OCI-LY7 (cell line): ENCODE results near the gene ATP1A2.

Experiments used
- CTCF ChIP-seq: fragments of 200-600 bp; sonication (generic); conservative IDR thresholded peaks from 2 replicates; pipeline ENCODE4 v1.5.1; 2014; ENCODE audit warnings: mild to moderate bottlenecking, antibody characterized with exemption, low read length, moderate library complexity, mixed read lengths
- EZH2phosphoT487 ChIP-seq: fragments of 200-600 bp; sonication (generic); IDR thresholded peaks from 2 replicates; pipeline ENCODE4 v1.6.1; 2018; ENCODE audit warnings: low read depth, borderline replicate concordance, mild to moderate bottlenecking, mixed run types, antibody characterized with exemption, low read length, moderate library complexity, mixed read lengths

GRCh38 chr1:160129966-160130365 lies 14.4 kb downstream of the ATP1A2 start:
- TF ChIP-seq EZH2phosphoT487 (no peak), CTCF (no peak)
